Progenitor cell of endocrine pancreas (in vitro differentiated cells): ENCODE data around the gene RIMBP2. TPM values are rescaled to one million over a fixed set of nuclear protein-coding genes. Genes with fewer than 3 reads are reported as not detected.

Source experiments
- DNase-seq: peaks from one replicate; pipeline ENCODE4 v3.0.0; 2021; ENCODE audit warnings: low spot score; ENCODE audit not compliant: unreplicated experiment
- H3K27ac Mint-ChIP-seq: 2 replicates; pipeline ENCODE4 v1.8.0; 2021; ENCODE audit warnings: mild to moderate bottlenecking, moderate library complexity, mixed read lengths
- H3K27me3 Mint-ChIP-seq: 2 replicates; pipeline ENCODE4 v1.8.0; 2021; ENCODE audit warnings: mixed read lengths
- H3K36me3 Mint-ChIP-seq: 2 replicates; pipeline ENCODE4 v1.8.0; 2022; ENCODE audit warnings: mixed read lengths; ENCODE audit not compliant: insufficient read depth
- H3K4me1 Mint-ChIP-seq: 2 replicates; pipeline ENCODE4 v1.8.0; 2021; ENCODE audit warnings: low read depth, mixed read lengths
- H3K4me3 Mint-ChIP-seq: 2 replicates; pipeline ENCODE4 v1.8.0; 2021; ENCODE audit warnings: low read depth, mild to moderate bottlenecking, moderate library complexity, mixed read lengths
- H3K9me3 Mint-ChIP-seq: 2 replicates; pipeline ENCODE4 v1.8.0; 2021; ENCODE audit warnings: low read depth, mixed read lengths
- total RNA-seq: library from RNA; stranded (reverse); gene quantifications from 2 replicates; pipeline ENCODE4 v1.2.1, GENCODE V29; 2021
- TF ChIP-seq, protein P1 (sequence below): fragments of 200-600 bp; sonication (generic); IDR thresholded peaks from one replicate; pipeline ENCODE4 v1.5.0; 2021; ENCODE audit warnings: antibody characterized with exemption, mild to moderate bottlenecking; ENCODE audit not compliant: unreplicated experiment

Gene RIMBP2
- total RNA-seq, 1 donor from 2014 or later, result 31.6 TPM

DNA sequence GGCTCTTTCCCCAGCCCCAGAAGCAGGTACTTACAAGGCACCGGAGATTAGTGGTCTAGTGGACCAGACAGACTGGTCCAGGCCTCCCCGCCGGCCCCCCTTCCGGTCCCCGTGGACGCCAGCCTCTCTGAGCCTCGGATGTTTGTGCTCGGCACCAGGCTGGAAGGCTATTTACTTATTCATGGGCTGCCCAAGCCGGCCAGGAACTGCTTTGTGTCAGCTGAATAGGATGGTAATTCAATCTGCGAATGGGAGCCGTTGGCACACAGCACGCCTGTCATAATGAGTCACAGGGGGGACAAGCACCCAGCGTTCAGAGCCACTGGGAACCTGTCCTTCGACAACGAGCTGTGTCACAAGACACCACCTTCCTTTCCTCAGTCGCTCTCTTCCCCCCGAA is 82.3 kb downstream of the RIMBP2 start:
- Mint-ChIP-seq H3K4me3 (peak overlapping the region; percentile 64), H3K27me3 (peaks cover 3% of the 10 kb centered on the region), H3K9me3 (peaks cover 4% of the 10 kb centered on the region), H3K27ac (peak overlapping the region; percentile 90), H3K4me1 (peaks cover 34% of the 10 kb centered on the region), H3K36me3 (peaks cover 2% of the 10 kb centered on the region)
- TF ChIP-seq, protein P1, sequence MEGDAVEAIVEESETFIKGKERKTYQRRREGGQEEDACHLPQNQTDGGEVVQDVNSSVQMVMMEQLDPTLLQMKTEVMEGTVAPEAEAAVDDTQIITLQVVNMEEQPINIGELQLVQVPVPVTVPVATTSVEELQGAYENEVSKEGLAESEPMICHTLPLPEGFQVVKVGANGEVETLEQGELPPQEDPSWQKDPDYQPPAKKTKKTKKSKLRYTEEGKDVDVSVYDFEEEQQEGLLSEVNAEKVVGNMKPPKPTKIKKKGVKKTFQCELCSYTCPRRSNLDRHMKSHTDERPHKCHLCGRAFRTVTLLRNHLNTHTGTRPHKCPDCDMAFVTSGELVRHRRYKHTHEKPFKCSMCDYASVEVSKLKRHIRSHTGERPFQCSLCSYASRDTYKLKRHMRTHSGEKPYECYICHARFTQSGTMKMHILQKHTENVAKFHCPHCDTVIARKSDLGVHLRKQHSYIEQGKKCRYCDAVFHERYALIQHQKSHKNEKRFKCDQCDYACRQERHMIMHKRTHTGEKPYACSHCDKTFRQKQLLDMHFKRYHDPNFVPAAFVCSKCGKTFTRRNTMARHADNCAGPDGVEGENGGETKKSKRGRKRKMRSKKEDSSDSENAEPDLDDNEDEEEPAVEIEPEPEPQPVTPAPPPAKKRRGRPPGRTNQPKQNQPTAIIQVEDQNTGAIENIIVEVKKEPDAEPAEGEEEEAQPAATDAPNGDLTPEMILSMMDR, result no peak
- no peak for DNase-seq

DNA sequence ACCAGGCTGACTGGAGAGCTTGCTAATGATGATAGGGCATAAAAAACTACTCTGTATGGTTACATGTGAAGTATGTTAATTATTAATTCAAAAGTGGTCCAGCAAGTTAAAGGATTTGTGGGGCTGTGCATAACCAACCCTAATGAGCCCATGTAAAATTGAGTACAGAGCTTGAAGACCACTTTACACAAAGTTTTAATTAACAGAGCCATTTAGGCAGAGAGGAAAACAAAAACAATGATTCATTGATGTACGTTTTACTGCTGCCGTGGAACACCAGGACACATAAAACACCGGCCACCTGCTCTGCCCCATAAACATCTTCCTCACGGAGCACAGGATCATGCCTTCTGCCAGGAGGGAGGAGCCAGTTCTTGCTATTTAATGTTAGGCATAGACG is 83.5 kb downstream of the RIMBP2 start:
- Mint-ChIP-seq H3K4me3 (peak overlapping the region; percentile 64), H3K4me1 (peaks cover 34% of the 10 kb centered on the region), H3K9me3 (peaks cover 4% of the 10 kb centered on the region), H3K27me3 (peaks cover 3% of the 10 kb centered on the region), H3K36me3 (peaks cover 2% of the 10 kb centered on the region), H3K27ac (no peak overlapping the region)
- TF ChIP-seq, protein P1, result no peak
- DNase-seq, result no peak

DNA sequence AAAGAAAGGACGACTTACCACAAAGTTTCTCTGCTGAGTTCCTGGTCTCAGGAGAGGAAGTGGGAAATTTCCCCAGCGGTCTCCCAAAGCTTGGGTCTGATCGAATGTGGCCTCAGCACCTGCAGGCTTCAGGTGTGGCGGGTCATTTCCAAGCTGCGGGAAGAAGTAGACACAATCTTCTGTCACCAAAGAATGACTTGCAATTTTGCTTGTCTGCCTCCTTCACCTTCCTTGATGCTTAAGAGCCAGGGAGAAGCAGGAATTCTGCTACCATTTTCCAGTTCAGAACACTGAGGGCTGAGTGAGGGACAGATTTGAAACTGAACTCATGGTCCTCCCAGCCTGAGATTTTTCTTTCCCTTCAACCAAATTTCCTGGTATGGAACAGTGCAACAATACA is 87.8 kb downstream of the RIMBP2 start:
- Mint-ChIP-seq H3K36me3 (peaks cover 3% of the 10 kb centered on the region), H3K9me3 (peaks cover 7% of the 10 kb centered on the region), H3K4me1 (peaks cover 25% of the 10 kb centered on the region), H3K27ac (no peak overlapping the region), H3K4me3 (no peak overlapping the region), H3K27me3 (no peaks in the 10 kb centered on the region)
- DNase-seq, result no peak
- TF ChIP-seq, protein P1, result no peak

DNA sequence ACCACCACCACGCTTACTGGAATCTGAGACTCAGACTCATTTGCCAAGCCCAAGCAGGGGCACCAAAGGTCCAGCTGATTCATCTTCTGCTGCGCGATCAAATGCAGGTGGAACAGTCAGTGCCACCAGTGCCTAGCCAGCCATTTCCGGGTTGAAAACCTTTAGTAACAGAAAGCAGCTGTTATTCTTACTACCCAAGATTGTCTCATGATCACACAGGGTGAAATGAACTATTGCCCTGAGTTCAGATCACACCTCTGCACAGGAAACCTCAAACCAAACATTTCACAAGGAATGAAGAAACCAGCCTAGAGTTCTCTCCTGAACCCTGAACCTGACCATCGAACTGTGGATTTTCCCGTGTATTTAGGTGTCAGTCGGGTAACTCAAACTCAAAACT is 88.9 kb downstream of the RIMBP2 start:
- TF ChIP-seq, protein P1, result no peak
- Mint-ChIP-seq H3K36me3 (peaks cover 3% of the 10 kb centered on the region), H3K27me3 (no peaks in the 10 kb centered on the region), H3K27ac (no peak overlapping the region), H3K4me3 (no peak overlapping the region), H3K9me3 (peaks cover 11% of the 10 kb centered on the region), H3K4me1 (peaks cover 16% of the 10 kb centered on the region)
- no peak for DNase-seq

DNA sequence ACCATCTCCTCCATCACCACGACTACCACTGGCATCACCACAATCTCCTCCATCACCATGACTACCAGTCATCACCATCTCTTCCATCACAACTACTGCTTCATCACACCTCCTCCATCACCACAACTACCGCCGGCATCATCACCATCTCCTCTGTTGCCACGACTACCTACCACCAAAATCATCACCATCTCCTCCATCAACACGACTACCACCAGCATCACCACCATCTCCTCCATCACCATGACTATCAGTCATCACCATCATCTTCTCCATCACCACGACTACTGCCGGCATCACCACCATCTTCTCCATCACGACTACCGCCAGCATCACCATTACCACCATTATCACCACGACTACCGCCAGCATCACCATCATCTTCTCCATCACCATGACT is 89.5 kb downstream of the RIMBP2 start:
- Mint-ChIP-seq H3K36me3 (peaks cover 6% of the 10 kb centered on the region), H3K27me3 (no peaks in the 10 kb centered on the region), H3K9me3 (peaks cover 15% of the 10 kb centered on the region), H3K4me1 (peaks cover 11% of the 10 kb centered on the region), H3K4me3 (no peak overlapping the region), H3K27ac (no peak overlapping the region)
- TF ChIP-seq, protein P1, result no peak
- DNase-seq, result no peak
